Tibial artery (tissue), 4 donors: ENCODE measurements around the gene ADSL.

Source experiments
- DNase-seq, 2 donors: peaks; one replicate each; pipeline ENCODE4 v3.0.0-alpha.2; 2019
- H3K27ac ChIP-seq, 2 donors: fragments of 200-600 bp; sonication (generic) in 1 of 2; 1 replicate in 1 of 2; 2 replicates in 1 of 2; pipeline ENCODE4 v1.5.1; 2018 to 2019; ENCODE audit warnings: mild to moderate bottlenecking in 1 of 2
- H3K27me3 ChIP-seq, 2 donors: fragments of 200-600 bp; sonication (generic) in 1 of 2; one replicate each; pipeline versions ENCODE4 v1.5.1 to v1.6.0; 2016 to 2019
- H3K36me3 ChIP-seq, 3 donors: fragments of 200-600 bp; sonication (generic) in 2 of 3; one replicate each; pipeline ENCODE4 v1.5.1; 2016 to 2019; ENCODE audit warnings: mild to moderate bottlenecking in 2 of 3
- H3K4me1 ChIP-seq, 4 donors: fragments of 200-600 bp; sonication (generic) in 2 of 4; 1 replicate in 3 of 4; 2 replicates in 1 of 4; pipeline ENCODE4 v1.5.1; 2016 to 2019
- H3K4me3 ChIP-seq, 2 donors: fragments of 200-600 bp; sonication (generic) in 1 of 2; 1 replicate in 1 of 2; 2 replicates in 1 of 2; pipeline ENCODE4 v1.5.1; 2018 to 2019; ENCODE audit warnings: mild to moderate bottlenecking in 2 of 2
- H3K9me3 ChIP-seq, 3 donors: fragments of 200-600 bp; sonication (generic) in 1 of 3; one replicate each; pipeline ENCODE4 v1.5.1; 2016 to 2019
- intact Hi-C: fragments of 100-400 bp; cut with DNase I; formaldehyde crosslinking; loops from one replicate; pipeline ENCODE4 v1.15.0; 2023; ENCODE audit warnings: low total_unique reads
- TF ChIP-seq, protein P1 (sequence below), 2 experiments: fragments of 200-600 bp in 1 of 2; fragments of 450-650 bp in 1 of 2; IDR thresholded peaks; one replicate each; pipeline ENCODE4 v1.5.1; 2017 to 2019; ENCODE audit warnings: antibody characterized with exemption in 2 of 2, mild to moderate bottlenecking in 1 of 2, moderate library complexity in 1 of 2

ADSL gene

DNA sequence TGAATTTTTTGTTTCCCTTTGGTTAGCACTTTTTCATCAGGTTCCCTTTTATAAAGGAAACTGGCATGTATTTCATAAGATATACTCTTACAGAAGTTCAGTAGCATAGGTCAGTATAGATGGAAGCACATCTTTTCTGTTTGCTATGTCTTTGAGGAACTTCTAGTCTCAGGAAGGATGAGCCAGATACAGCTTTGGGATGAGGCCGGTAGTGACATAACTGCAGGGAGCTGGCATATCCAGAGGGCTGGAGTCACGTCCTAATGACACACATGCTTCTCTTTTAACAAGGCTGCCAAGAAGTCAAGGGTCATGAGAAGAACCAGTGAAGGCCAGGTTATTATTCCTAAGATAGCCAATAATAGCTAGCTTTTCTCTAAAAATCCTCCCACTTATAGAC is 33.3 kb upstream of the ADSL start:
- TF ChIP-seq, protein P1, sequence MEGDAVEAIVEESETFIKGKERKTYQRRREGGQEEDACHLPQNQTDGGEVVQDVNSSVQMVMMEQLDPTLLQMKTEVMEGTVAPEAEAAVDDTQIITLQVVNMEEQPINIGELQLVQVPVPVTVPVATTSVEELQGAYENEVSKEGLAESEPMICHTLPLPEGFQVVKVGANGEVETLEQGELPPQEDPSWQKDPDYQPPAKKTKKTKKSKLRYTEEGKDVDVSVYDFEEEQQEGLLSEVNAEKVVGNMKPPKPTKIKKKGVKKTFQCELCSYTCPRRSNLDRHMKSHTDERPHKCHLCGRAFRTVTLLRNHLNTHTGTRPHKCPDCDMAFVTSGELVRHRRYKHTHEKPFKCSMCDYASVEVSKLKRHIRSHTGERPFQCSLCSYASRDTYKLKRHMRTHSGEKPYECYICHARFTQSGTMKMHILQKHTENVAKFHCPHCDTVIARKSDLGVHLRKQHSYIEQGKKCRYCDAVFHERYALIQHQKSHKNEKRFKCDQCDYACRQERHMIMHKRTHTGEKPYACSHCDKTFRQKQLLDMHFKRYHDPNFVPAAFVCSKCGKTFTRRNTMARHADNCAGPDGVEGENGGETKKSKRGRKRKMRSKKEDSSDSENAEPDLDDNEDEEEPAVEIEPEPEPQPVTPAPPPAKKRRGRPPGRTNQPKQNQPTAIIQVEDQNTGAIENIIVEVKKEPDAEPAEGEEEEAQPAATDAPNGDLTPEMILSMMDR (IDR thresholded peaks at IDR 0.05): no peak
- no peak for DNase-seq
- Histone ChIP-seq H3K36me3 (peaks cover 65 to 88% (median 81%) of the 10 kb centered on the region in 3 donors), H3K27me3 (no peaks in the 10 kb centered on the region), H3K9me3 (no peaks in the 10 kb centered on the region), H3K4me3 (no peak overlapping the region), H3K4me1 (peaks cover 0 to 17% (median 11%) of the 10 kb centered on the region in 4 donors), H3K27ac (no peak overlapping the region)
- intact Hi-C loops: no loop called here

DNA sequence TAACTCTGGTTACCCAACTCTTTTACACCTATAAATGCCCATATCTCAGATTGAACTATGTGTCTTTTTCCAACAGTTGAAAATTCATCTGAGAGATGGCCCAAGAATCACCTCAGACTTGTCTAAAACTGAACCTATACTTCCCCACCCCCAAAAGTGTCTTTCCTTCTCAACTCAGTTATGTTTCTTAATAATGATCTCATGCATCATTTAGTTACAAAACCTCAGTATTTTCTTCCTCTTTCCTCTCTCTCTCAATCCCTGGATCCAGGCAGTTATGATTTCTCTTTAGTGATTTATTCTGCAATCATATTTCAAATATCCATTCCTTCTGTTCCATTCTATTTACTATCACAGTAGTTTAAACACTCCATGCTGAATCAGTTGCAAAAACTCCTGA is 32.3 kb upstream of the ADSL start:
- no peak for DNase-seq
- peaks cover 70 to 87% (median 81%) of the 10 kb centered on the region in 3 donors for H3K36me3 ChIP-seq
- H3K27me3 ChIP-seq: no peaks in the 10 kb centered on the region
- intact Hi-C loops: no loop called here
- H3K4me1 ChIP-seq: peaks cover 0 to 17% (median 11%) of the 10 kb centered on the region in 4 donors
- TF ChIP-seq, protein P1 (IDR thresholded peaks at IDR 0.05): no peak
- H3K9me3 ChIP-seq: no peaks in the 10 kb centered on the region
- H3K4me3 ChIP-seq: no peak overlapping the region
- no peak overlapping the region for H3K27ac ChIP-seq

DNA sequence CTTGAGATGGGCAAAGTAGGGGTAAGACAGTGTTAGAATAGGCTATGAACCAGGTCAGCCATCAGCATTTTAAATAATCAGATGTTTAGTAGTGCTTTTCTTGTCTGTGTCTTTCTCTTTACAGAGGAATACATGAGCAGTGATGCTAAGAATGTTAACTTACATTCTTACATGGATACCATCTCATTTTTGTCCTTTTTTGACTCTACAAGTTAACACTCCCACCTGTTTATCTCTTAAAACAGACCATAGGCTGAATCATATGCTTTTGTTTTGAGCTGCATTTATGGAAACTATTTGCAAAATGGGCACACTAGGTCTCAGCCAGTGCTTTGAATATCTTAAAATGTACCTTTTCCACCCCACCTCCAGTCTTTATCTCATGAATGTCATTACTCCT is 25.6 kb upstream of the ADSL start:
- H3K27ac ChIP-seq: no peak overlapping the region
- H3K27me3 ChIP-seq: no peaks in the 10 kb centered on the region
- TF ChIP-seq, protein P1 (IDR thresholded peaks at IDR 0.05): no peak
- no peak for DNase-seq
- no peak overlapping the region for H3K4me3 ChIP-seq
- H3K36me3 ChIP-seq: peaks cover 58 to 94% (median 74%) of the 10 kb centered on the region in 3 donors
- intact Hi-C loops: no loop called here
- no peaks in the 10 kb centered on the region for H3K4me1 ChIP-seq
- H3K9me3 ChIP-seq: no peaks in the 10 kb centered on the region

DNA sequence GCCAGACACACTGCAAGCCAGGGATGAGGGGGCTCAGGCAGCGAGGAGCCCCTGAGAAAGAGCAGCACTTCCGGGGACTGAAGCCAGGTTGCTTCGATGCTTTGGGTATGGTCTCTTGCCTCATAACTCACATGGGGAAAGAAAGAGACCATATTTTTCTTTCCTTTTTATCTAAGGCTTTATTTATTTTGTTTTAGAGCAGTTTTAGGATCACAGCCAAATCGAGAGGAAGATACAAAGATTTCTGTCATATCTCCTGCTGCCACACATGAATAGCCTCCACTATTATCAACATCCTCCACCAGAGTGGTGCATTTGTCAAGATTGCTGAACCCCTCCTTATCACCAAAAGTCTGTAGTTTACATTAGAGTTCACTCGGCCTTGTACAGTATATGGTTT is 24.3 kb upstream of the ADSL start:
- TF ChIP-seq, protein P1 (IDR thresholded peaks at IDR 0.05): no peak
- Histone ChIP-seq H3K27me3 (no peaks in the 10 kb centered on the region), H3K9me3 (no peaks in the 10 kb centered on the region), H3K4me1 (no peaks in the 10 kb centered on the region), H3K27ac (no peak overlapping the region), H3K4me3 (no peak overlapping the region), H3K36me3 (peaks cover 45 to 84% (median 61%) of the 10 kb centered on the region in 3 donors)
- no peak for DNase-seq
- intact Hi-C loops: no loop called here

DNA sequence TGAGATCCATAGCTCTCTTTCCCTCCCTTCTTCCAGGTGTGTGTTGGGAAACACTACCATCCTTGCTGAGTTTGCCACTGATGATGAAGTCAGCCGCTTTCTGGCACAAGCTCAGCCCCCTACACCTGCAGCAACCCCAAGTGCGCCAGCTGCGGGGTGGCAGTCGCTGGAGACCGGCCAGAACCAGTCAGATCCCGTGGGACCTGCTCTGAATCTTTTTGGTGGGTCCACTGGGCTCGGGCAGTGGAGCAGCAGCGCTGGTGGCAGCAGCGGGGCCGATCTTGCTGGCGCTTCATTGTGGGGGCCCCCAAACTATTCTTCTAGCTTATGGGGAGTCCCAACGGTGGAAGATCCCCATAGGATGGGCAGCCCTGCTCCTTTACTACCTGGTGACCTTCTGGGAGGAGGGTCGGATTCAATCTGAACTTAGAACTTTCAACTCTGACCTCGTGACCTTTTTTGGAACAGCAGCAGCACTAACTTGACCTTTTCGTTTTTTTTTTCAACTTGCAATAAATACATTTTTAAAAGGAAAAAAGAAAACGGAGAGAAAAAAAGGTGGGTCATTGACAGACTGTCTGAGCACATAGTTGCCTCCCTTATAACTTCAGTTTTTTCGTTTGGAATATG is 23.4 kb upstream of the ADSL start:
- Histone ChIP-seq H3K27me3 (no peaks in the 10 kb centered on the region), H3K9me3 (no peaks in the 10 kb centered on the region), H3K4me3 (no peak overlapping the region), H3K36me3 (peaks cover 37 to 80% (median 52%) of the 10 kb centered on the region in 3 donors), H3K4me1 (no peaks in the 10 kb centered on the region), H3K27ac (no peak overlapping the region)
- DNase-seq: no peak
- TF ChIP-seq, protein P1 (IDR thresholded peaks at IDR 0.05): no peak
- intact Hi-C loops: no loop called here
